Upper lobe of left lung (tissue), 4 donors: Measurements from ENCODE around the gene PPP4R3B.

Source experiments
- POLR2A ChIP-seq, 4 donors: fragments of 450-650 bp; IDR thresholded peaks; one replicate each; pipeline ENCODE4 v1.5.1; 2016 to 2017; ENCODE audit warnings: antibody characterized with exemption in 4 of 4, mild to moderate bottlenecking in 2 of 4
- POLR2AphosphoS5 ChIP-seq, 2 donors: sonication (generic); formaldehyde crosslinking; IDR thresholded peaks; one replicate each; pipeline ENCODE4 v1.5.1; 2017; ENCODE audit warnings: antibody characterized with exemption in 2 of 2
- TF ChIP-seq, protein P1 (sequence below), 6 experiments: fragments of 450-650 bp in 4 of 6; fragments of 200-600 bp in 2 of 6; sonication (generic) in 2 of 6; IDR thresholded peaks; one replicate each; pipeline ENCODE4 v1.5.1; 2016 to 2019; ENCODE audit warnings: antibody characterized with exemption in 6 of 6

DNA sequence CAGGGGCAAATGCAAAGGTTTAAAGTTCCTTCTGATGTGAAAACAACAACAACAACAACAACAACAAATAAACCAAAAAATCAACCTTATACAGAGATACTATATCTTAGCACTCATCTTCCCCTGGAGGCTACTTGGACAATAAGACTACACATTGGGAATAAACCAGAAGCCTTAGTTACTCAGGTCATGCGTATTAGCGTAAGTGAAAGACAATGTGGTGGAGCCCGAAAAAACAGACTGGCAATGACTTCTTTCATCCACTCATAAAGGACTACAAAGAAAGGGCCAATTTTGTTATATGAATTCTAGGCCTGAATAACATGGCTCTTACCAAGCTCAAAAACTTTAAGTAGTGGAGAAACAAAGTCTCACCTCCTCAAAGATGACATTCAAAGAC, 19.4 kb upstream of the PPP4R3B start:
- TF ChIP-seq, protein P1, sequence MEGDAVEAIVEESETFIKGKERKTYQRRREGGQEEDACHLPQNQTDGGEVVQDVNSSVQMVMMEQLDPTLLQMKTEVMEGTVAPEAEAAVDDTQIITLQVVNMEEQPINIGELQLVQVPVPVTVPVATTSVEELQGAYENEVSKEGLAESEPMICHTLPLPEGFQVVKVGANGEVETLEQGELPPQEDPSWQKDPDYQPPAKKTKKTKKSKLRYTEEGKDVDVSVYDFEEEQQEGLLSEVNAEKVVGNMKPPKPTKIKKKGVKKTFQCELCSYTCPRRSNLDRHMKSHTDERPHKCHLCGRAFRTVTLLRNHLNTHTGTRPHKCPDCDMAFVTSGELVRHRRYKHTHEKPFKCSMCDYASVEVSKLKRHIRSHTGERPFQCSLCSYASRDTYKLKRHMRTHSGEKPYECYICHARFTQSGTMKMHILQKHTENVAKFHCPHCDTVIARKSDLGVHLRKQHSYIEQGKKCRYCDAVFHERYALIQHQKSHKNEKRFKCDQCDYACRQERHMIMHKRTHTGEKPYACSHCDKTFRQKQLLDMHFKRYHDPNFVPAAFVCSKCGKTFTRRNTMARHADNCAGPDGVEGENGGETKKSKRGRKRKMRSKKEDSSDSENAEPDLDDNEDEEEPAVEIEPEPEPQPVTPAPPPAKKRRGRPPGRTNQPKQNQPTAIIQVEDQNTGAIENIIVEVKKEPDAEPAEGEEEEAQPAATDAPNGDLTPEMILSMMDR (IDR thresholded peaks at IDR 0.05), result no peak
- TF ChIP-seq POLR2A (IDR thresholded peaks at IDR 0.05) (no peak), POLR2AphosphoS5 (IDR thresholded peaks at IDR 0.05) (no peak)
